ENCODE measurements around the gene RNF135. TPM values are rescaled to one million over a fixed set of nuclear protein-coding genes. Genes with fewer than 3 reads are reported as not detected.
A peak's percentile ranks its signal among the peaks of the same experiment; 100 is the strongest.
"Not testable (repeated sequence)": the region's sequence is repeated elsewhere in the genome, so short reads cannot be mapped to it uniquely, and the experiment has no call there.

Gene RNF135
- total RNA-seq, 4 donors from 2014 or later = 45.6 to 67.9 (median 53.5) TPM

DNA sequence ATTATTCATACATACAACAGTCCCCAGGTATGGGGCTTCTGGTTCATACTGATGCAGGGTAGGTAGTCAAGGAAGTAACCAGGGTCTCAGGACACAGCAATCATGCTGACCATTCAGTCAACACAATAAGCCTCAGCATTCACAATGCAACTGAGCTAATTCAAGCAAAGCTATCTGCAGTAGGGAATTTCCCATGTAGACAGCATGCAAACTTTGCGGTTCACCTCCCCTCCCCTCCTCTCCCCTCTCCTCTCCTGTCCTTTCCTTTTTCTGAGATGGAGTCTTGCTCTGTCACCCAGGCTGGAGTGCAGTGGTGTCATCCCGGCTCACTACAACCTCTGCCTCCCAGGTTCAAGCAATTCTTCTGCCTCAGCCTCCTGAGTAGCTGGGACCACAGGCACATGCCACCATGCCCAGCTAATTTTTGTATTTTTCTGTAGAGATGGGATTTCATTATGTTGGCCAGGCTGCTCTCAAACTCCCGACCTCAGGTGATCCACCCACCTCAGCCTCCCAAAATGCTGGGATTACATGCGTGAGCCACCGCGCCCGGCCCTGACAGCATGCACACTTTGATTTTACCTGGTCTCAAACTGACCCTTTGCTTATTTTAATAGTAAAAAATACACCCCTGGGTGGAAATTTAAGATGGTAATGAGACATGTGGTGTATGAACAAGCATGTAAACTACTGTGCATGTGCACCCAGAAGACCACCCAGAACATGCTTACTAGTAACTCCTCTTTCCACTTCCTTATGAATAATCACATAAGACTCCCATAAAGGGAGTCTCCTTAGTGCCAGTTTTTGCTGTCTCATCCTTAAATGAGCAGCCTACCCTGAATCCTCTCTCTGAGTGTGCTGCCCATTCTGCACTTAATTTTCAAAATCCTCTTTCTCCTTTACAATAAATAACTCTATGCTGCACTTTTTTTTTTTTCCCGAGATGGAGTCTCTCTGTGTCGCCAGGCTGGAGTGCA is 9.3 kb upstream of the RNF135 start:
- WGBS, 2 donors = 83 to 84% methylated on average over 9 of the region's 9 CpGs
- no peak overlapping the region for H3K4me3 ChIP-seq (ENCODE audit: low read depth, poor library complexity, severe bottlenecking)
- TF ChIP-seq, protein P1, sequence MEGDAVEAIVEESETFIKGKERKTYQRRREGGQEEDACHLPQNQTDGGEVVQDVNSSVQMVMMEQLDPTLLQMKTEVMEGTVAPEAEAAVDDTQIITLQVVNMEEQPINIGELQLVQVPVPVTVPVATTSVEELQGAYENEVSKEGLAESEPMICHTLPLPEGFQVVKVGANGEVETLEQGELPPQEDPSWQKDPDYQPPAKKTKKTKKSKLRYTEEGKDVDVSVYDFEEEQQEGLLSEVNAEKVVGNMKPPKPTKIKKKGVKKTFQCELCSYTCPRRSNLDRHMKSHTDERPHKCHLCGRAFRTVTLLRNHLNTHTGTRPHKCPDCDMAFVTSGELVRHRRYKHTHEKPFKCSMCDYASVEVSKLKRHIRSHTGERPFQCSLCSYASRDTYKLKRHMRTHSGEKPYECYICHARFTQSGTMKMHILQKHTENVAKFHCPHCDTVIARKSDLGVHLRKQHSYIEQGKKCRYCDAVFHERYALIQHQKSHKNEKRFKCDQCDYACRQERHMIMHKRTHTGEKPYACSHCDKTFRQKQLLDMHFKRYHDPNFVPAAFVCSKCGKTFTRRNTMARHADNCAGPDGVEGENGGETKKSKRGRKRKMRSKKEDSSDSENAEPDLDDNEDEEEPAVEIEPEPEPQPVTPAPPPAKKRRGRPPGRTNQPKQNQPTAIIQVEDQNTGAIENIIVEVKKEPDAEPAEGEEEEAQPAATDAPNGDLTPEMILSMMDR (IDR thresholded peaks at IDR 0.05) = no peak
- TF ChIP-seq POLR2A (IDR thresholded peaks at IDR 0.05) = no peak
- intact Hi-C loops (cut with DNase I; ENCODE audit: low total_unique reads) = no loop called here
- peak in 1 of 2 donors; percentile 62 for DNase-seq (ENCODE audit: low spot score in 2 of 2)

DNA sequence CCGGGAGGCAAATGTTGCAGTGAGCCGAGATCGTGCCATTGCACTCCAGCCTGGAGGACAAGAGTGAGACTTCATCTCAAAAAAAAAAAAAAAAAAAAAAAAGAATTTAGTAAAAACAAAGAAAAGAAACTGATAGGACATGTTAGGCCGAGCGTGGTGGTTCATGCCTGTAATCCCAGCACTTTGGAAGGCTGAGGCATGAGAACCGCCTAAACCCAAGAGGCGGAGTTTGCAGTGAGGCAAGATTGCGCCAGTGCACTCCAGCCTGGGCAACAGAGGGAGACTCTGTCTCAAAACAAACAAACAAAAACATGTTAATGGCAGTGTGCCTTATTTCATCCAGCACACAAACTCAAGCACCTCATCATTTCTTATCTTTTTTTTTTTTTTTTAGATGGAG is 6.5 kb upstream of the RNF135 start:
- intact Hi-C loops (cut with DNase I; ENCODE audit: low total_unique reads); H3K4me3 ChIP-seq (ENCODE audit: low read depth, poor library complexity, severe bottlenecking): not testable (repeated sequence)
- 94 to 95% methylated on average over 8 of the region's 8 CpGs for WGBS, 2 donors
- peak in 1 of 2 donors; percentile 17 for DNase-seq (ENCODE audit: low spot score in 2 of 2)

- WGBS, 2 donors = 57 to 76% methylated on average over 5 of the region's 5 CpGs
Observed at GRCh38 chr17:30964876-30965275, 6.0 kb upstream of the RNF135 start.

DNA sequence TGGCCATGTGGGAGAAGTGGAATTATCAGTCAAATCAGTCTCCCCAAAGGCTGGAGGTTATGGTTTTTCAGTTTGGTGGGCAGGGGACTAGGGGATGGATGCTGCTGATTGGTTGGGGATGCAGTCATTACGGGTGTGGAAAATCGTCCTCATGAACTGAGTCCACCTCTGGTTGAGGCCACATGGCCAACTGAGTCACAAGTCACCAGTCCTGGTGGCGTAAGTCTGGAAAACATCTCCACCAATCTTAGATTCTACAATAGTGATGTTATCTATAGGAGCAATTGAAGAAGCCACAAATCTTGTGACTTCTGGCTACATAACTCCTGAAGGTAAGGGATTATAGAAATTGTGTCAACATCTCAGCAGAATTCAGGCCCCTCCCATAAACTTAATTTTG is 5.2 kb upstream of the RNF135 start:
- 78 to 83% methylated on average over 3 of the region's 3 CpGs for WGBS, 2 donors
- TF ChIP-seq POLR2A (IDR thresholded peaks at IDR 0.05) = no peak
- TF ChIP-seq, protein P1 (IDR thresholded peaks at IDR 0.05) = no peak
- peak in 1 of 2 donors; percentile 12 for DNase-seq (ENCODE audit: low spot score in 2 of 2)
- no peak overlapping the region for H3K4me3 ChIP-seq (ENCODE audit: low read depth, poor library complexity, severe bottlenecking)
- intact Hi-C loops (cut with DNase I; ENCODE audit: low total_unique reads) = no loop called here

More at GRCh38 chr17:30964876-30965275, 6.0 kb upstream of the RNF135 start:
- intact Hi-C loops (cut with DNase I; ENCODE audit: low total_unique reads) = no loop called here
- DNase-seq (ENCODE audit: low spot score in 2 of 2) = peak in 1 of 2 donors; percentile 32
- H3K4me3 ChIP-seq (ENCODE audit: low read depth, poor library complexity, severe bottlenecking) = no peak overlapping the region
- TF ChIP-seq, protein P1 (IDR thresholded peaks at IDR 0.05) = no peak
- no peak for TF ChIP-seq POLR2A (IDR thresholded peaks at IDR 0.05)

DNA sequence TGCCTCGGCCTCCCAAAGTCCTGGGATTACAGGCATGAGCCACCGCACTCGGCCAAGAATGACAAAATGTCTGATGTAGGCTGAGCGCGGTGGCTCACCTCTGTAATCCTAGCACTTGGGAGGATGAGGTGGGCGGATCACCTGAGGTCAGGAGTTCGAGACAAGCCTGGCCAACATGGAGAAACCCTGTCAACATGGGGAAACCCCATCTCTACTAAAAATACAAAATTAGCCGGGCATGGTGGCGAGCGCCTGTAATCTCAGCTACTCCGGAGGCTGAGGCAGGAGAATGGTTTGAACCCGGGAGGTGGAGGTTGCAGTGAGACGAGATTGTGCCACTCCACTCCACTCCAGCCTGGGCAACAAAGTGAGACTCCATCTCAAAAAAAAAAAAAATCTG is 2.9 kb upstream of the RNF135 start:
- H3K4me3 ChIP-seq (ENCODE audit: low read depth, poor library complexity, severe bottlenecking); intact Hi-C loops (cut with DNase I; ENCODE audit: low total_unique reads): not testable (repeated sequence)
- 90 to 93% methylated on average over 13 of the region's 13 CpGs for WGBS, 2 donors
- peak in 1 of 2 donors; percentile 66 for DNase-seq (ENCODE audit: low spot score in 2 of 2)

DNA sequence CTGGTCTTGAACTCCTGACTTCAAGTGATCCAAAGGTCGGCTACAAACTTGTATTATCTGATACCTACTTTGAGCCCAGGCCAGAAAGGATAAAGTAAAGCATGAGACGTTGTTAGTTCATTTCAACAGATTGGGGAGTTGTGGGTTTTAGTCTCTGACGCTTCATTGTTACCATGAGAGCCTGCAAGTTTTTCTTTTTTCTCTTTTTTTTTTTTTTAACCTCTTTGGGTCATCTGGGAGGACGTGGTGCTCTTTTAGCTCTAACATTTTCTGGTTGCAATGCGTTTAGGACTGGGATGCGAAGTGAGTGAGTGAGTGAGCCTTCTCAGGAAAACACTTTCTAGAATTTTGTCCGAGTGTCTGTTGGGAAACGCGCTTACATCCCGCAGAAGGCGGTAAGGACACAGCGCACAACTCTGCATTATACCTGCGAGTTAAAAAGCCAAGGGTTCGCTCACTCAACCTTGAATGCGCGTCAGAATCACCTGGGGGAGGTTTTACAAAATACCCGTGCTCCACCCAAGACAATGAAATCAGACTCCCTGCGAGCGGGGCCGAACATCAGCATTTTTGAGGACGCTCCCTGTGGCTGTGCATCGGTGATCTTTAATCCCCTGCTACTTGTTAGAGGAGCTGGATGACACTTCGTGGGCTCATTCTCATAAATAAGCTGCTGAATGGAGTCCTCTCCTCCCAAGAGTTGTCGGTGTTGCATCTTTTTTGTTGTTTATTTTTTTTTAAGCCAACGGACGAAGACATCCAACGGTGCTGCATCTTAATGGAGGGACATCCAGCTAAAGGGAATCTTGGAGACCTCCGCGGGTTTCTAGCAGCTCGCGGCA is 629 bp upstream of the RNF135 start:
- H3K4me3 ChIP-seq (ENCODE audit: low read depth, poor library complexity, severe bottlenecking) = peak overlapping the region; percentile 80
- TF ChIP-seq POLR2A (IDR thresholded peaks at IDR 0.05) = no peak
- TF ChIP-seq, protein P1 (IDR thresholded peaks at IDR 0.05) = no peak
- intact Hi-C loops (cut with DNase I; ENCODE audit: low total_unique reads) = no loop called here
- DNase-seq (ENCODE audit: low spot score in 2 of 2) = peak in 1 of 2 donors; percentile 86
- WGBS, 2 donors = 5 to 7% methylated on average over 31 of the region's 31 CpGs
